Loucy (cell line): Measurements from ENCODE around the gene SSBP3.

ENCODE experiments used
- H2AFZ ChIP-seq: fragments of 200-600 bp; sonication (generic); 2 replicates; pipeline ENCODE4 v1.6.0; 2016; ENCODE audit warnings: antibody characterized with exemption, mild to moderate bottlenecking, low read length, moderate library complexity
- H3F3A ChIP-seq: fragments of 200-600 bp; 2 replicates; pipeline ENCODE4 v1.6.0; 2016; ENCODE audit warnings: antibody characterized with exemption, low read depth, mild to moderate bottlenecking
- H3K27me3 ChIP-seq: fragments of 200-600 bp; sonication (generic); 2 replicates; pipeline ENCODE4 v1.6.1; 2014; ENCODE audit warnings: low read length, mild to moderate bottlenecking; ENCODE audit not compliant: insufficient read depth, poor library complexity, severe bottlenecking
- H3K36me3 ChIP-seq: fragments of 200-600 bp; sonication (generic); 2 replicates; pipeline ENCODE4 v1.6.1; 2016; ENCODE audit warnings: low read length; ENCODE audit not compliant: insufficient read depth
- H3K4me1 ChIP-seq: fragments of 200-600 bp; sonication (generic); 2 replicates; pipeline ENCODE4 v1.5.1; 2014; ENCODE audit warnings: low read length, mild to moderate bottlenecking; ENCODE audit not compliant: insufficient read depth, poor library complexity, severe bottlenecking
- H3K4me2 ChIP-seq: fragments of 200-600 bp; sonication (generic); 2 replicates; pipeline ENCODE4 v1.6.0; 2014; ENCODE audit warnings: antibody characterized with exemption, low read length, low read depth, mild to moderate bottlenecking; ENCODE audit not compliant: poor library complexity, severe bottlenecking
- H3K4me3 ChIP-seq: fragments of 200-600 bp; sonication (generic); 2 replicates; pipeline ENCODE4 v1.5.1; 2014; ENCODE audit warnings: low read length, mild to moderate bottlenecking, mixed read lengths; ENCODE audit not compliant: poor library complexity, severe bottlenecking
- H3K79me2 ChIP-seq: fragments of 200-600 bp; sonication (generic); 2 replicates; pipeline ENCODE4 v1.6.1; 2014; ENCODE audit warnings: low read length; ENCODE audit not compliant: insufficient read depth
- H3K9ac ChIP-seq: fragments of 200-600 bp; sonication (generic); 2 replicates; pipeline ENCODE4 v1.6.0; 2014; ENCODE audit warnings: mild to moderate bottlenecking, low read depth, low read length, moderate library complexity; ENCODE audit not compliant: poor library complexity, severe bottlenecking
- H3K9me2 ChIP-seq: fragments of 200-600 bp; sonication (generic); replicated peaks from 2 replicates; pipeline ENCODE4 v1.6.1; 2016; ENCODE audit warnings: low read depth, low read length, mixed read lengths
- H3K9me3 ChIP-seq: fragments of 200-600 bp; sonication (generic); 2 replicates; pipeline ENCODE4 v1.6.1; 2014; ENCODE audit warnings: mild to moderate bottlenecking, antibody characterized with exemption, low read length, low read depth; ENCODE audit not compliant: insufficient read depth
- H4K20me1 ChIP-seq: fragments of 200-600 bp; sonication (generic); 2 replicates; pipeline ENCODE4 v1.6.0; 2014; ENCODE audit warnings: antibody characterized with exemption, low read length, mild to moderate bottlenecking; ENCODE audit not compliant: insufficient read depth, poor library complexity, severe bottlenecking
- EZH2phosphoT487 ChIP-seq: fragments of 200-600 bp; IDR thresholded peaks from 2 replicates; pipeline ENCODE4 v1.6.1; 2018; ENCODE audit warnings: antibody characterized with exemption, mild to moderate bottlenecking, moderate library complexity, borderline replicate concordance
- TF ChIP-seq, protein P1 (sequence below): fragments of 200-600 bp; sonication (generic); conservative IDR thresholded peaks from 2 replicates; pipeline ENCODE4 v1.5.1; 2014; ENCODE audit warnings: mild to moderate bottlenecking, antibody characterized with exemption, low read length

The SSBP3 gene

DNA sequence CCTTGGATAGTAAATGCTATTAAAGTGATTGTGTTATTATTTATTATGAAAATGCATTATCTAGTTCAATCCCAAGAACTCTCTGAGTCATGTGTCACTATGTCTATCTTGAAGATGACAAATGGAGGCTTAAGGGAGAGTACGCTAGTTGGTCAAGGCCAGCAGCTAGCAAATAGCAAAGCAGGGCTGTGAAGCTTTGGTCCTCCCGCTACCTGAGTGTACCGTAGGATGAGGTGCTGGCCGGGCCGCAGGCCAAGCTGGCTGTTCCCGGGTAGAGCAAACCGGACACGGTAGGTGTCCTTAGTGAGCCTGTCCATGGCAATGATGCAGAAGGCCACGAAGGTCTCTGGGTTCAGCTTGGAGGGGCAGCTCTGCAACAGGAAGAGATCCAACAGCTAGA lies 215.7 kb downstream of the SSBP3 start:
- H3K9me2 ChIP-seq = no peaks in the 10 kb centered on the region
- H3K9ac ChIP-seq = no peak overlapping the region
- no peaks in the 10 kb centered on the region for H3K9me3 ChIP-seq
- H3K27me3 ChIP-seq = no peaks in the 10 kb centered on the region
- no peak overlapping the region for H3K4me3 ChIP-seq
- no peaks in the 10 kb centered on the region for H3F3A ChIP-seq
- H4K20me1 ChIP-seq = no peaks in the 10 kb centered on the region
- no peaks in the 10 kb centered on the region for H3K36me3 ChIP-seq
- H2AFZ ChIP-seq = no peak overlapping the region
- TF ChIP-seq EZH2phosphoT487 = no peak
- TF ChIP-seq, protein P1, sequence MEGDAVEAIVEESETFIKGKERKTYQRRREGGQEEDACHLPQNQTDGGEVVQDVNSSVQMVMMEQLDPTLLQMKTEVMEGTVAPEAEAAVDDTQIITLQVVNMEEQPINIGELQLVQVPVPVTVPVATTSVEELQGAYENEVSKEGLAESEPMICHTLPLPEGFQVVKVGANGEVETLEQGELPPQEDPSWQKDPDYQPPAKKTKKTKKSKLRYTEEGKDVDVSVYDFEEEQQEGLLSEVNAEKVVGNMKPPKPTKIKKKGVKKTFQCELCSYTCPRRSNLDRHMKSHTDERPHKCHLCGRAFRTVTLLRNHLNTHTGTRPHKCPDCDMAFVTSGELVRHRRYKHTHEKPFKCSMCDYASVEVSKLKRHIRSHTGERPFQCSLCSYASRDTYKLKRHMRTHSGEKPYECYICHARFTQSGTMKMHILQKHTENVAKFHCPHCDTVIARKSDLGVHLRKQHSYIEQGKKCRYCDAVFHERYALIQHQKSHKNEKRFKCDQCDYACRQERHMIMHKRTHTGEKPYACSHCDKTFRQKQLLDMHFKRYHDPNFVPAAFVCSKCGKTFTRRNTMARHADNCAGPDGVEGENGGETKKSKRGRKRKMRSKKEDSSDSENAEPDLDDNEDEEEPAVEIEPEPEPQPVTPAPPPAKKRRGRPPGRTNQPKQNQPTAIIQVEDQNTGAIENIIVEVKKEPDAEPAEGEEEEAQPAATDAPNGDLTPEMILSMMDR = no peak
- no peaks in the 10 kb centered on the region for H3K79me2 ChIP-seq
- H3K4me1 ChIP-seq = no peaks in the 10 kb centered on the region
- H3K4me2 ChIP-seq = no peak overlapping the region

DNA sequence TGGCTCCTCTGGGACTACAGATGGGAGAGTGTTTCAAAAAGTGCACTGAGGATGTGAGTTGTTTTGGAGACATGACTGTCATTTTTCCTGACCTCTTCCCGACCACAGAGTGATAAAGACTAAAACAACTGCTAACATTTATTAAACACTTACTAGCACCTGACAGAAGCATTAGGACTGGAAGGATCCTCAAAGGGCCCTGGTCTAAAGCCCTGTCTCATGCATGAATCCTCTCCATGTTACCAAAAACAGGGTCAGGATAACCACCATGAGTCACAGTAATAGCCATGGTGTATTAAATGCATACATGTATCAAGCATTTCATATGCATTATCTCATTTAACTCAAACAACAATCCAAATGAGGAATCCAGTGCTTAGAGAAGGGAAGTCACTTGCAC lies 217.9 kb downstream of the SSBP3 start:
- H3K36me3 ChIP-seq = no peaks in the 10 kb centered on the region
- no peak overlapping the region for H3K4me2 ChIP-seq
- H3K4me3 ChIP-seq = no peak overlapping the region
- H3K79me2 ChIP-seq = no peaks in the 10 kb centered on the region
- H3K27me3 ChIP-seq = no peaks in the 10 kb centered on the region
- H3K9me3 ChIP-seq = no peaks in the 10 kb centered on the region
- no peaks in the 10 kb centered on the region for H3K9me2 ChIP-seq
- H4K20me1 ChIP-seq = no peaks in the 10 kb centered on the region
- TF ChIP-seq, protein P1 = no peak
- TF ChIP-seq EZH2phosphoT487 = no peak
- no peaks in the 10 kb centered on the region for H3K4me1 ChIP-seq
- H2AFZ ChIP-seq = no peak overlapping the region
- H3K9ac ChIP-seq = no peak overlapping the region
- H3F3A ChIP-seq = no peaks in the 10 kb centered on the region

DNA sequence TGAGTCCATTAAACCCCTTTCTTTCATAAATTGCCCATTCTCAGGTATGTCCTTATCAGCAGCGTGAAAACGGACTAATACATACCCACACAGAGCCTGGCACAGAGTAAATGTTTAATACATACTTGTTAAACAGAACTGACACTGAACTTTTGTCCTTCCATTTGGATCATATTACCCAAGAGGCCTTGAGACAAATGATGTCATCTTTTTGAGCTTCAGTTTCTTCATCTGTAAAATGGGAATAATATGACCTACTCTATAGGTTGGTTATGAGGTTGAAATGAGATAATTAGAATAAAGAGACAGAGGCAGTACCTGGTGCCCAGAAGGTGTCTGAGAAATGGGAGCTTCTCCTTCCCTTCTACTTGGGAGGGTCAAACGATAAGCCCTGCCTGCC lies 220.1 kb downstream of the SSBP3 start:
- Histone ChIP-seq H4K20me1 (no peaks in the 10 kb centered on the region), H3K9me3 (no peaks in the 10 kb centered on the region), H3K79me2 (no peaks in the 10 kb centered on the region), H3K27me3 (no peaks in the 10 kb centered on the region), H3K9me2 (no peaks in the 10 kb centered on the region), H3K4me2 (no peak overlapping the region), H3K36me3 (no peaks in the 10 kb centered on the region), H3K9ac (no peak overlapping the region), H3K4me3 (no peak overlapping the region), H3K4me1 (no peaks in the 10 kb centered on the region), H3F3A (no peaks in the 10 kb centered on the region), H2AFZ (no peak overlapping the region)
- TF ChIP-seq, protein P1 = no peak
- TF ChIP-seq EZH2phosphoT487 = no peak
